ENCODE results near the gene FAM120B.

Gene FAM120B

GRCh38 chr6:170367241-170367640, 60.7 kb downstream of the FAM120B start:
- no peak for DNase-seq (ENCODE audit: low read depth in 1 of 2, low spot score in 1 of 2)
- TF ChIP-seq, protein P1, sequence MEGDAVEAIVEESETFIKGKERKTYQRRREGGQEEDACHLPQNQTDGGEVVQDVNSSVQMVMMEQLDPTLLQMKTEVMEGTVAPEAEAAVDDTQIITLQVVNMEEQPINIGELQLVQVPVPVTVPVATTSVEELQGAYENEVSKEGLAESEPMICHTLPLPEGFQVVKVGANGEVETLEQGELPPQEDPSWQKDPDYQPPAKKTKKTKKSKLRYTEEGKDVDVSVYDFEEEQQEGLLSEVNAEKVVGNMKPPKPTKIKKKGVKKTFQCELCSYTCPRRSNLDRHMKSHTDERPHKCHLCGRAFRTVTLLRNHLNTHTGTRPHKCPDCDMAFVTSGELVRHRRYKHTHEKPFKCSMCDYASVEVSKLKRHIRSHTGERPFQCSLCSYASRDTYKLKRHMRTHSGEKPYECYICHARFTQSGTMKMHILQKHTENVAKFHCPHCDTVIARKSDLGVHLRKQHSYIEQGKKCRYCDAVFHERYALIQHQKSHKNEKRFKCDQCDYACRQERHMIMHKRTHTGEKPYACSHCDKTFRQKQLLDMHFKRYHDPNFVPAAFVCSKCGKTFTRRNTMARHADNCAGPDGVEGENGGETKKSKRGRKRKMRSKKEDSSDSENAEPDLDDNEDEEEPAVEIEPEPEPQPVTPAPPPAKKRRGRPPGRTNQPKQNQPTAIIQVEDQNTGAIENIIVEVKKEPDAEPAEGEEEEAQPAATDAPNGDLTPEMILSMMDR (IDR thresholded peaks at IDR 0.05; ENCODE audit: insufficient read depth, low read length), result no peak
- TF ChIP-seq GABPA (IDR thresholded peaks at IDR 0.05; ENCODE audit: low read depth), result no peak
- no peak for TF ChIP-seq POLR2AphosphoS5 (IDR thresholded peaks at IDR 0.05; ENCODE audit: low read depth)
- TF ChIP-seq SPI1 (IDR thresholded peaks at IDR 0.05; ENCODE audit: borderline replicate concordance, low read depth), result no peak
- TF ChIP-seq, protein P2, sequence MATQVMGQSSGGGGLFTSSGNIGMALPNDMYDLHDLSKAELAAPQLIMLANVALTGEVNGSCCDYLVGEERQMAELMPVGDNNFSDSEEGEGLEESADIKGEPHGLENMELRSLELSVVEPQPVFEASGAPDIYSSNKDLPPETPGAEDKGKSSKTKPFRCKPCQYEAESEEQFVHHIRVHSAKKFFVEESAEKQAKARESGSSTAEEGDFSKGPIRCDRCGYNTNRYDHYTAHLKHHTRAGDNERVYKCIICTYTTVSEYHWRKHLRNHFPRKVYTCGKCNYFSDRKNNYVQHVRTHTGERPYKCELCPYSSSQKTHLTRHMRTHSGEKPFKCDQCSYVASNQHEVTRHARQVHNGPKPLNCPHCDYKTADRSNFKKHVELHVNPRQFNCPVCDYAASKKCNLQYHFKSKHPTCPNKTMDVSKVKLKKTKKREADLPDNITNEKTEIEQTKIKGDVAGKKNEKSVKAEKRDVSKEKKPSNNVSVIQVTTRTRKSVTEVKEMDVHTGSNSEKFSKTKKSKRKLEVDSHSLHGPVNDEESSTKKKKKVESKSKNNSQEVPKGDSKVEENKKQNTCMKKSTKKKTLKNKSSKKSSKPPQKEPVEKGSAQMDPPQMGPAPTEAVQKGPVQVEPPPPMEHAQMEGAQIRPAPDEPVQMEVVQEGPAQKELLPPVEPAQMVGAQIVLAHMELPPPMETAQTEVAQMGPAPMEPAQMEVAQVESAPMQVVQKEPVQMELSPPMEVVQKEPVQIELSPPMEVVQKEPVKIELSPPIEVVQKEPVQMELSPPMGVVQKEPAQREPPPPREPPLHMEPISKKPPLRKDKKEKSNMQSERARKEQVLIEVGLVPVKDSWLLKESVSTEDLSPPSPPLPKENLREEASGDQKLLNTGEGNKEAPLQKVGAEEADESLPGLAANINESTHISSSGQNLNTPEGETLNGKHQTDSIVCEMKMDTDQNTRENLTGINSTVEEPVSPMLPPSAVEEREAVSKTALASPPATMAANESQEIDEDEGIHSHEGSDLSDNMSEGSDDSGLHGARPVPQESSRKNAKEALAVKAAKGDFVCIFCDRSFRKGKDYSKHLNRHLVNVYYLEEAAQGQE (IDR thresholded peaks at IDR 0.05; ENCODE audit: insufficient replicate concordance, low read depth), result no peak
- Histone ChIP-seq H3K27me3 (ENCODE audit: insufficient read depth, poor library complexity, severe bottlenecking) (no peaks in the 10 kb centered on the region), H3K27ac (replicated peaks) (no peak overlapping the region), H3K4me3 (replicated peaks; ENCODE audit: insufficient read depth, low read length) (no peak overlapping the region)

DNA sequence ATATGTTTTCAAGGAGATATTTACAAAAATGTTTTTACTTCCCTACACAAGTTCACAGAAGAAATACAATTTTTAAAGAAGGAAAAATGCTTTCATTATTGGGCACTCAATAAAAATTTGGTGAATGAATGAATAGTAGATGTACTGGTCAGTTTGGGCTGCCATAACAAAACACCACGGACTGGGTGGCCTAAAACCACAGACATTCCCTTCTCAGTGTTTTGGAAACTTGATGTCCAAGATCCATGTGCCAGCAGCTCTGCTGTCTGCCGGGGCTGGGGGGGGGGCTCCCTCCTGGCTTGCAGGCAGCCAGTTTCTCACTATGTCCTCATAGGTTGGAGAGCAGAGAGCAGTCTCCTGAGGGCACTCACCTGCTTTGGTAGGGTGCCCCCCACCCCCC, 62.0 kb downstream of the FAM120B start:
- no peaks in the 10 kb centered on the region for H3K27me3 ChIP-seq (ENCODE audit: insufficient read depth, poor library complexity, severe bottlenecking)
- no peak for DNase-seq (ENCODE audit: low read depth in 1 of 2, low spot score in 1 of 2)
- H3K4me3 ChIP-seq (replicated peaks; ENCODE audit: insufficient read depth, low read length), result no peak overlapping the region
- H3K27ac ChIP-seq (replicated peaks), result no peak overlapping the region
- no peak for TF ChIP-seq SPI1 (IDR thresholded peaks at IDR 0.05; ENCODE audit: borderline replicate concordance, low read depth)
- no peak for TF ChIP-seq POLR2AphosphoS5 (IDR thresholded peaks at IDR 0.05; ENCODE audit: low read depth)
- no peak for TF ChIP-seq GABPA (IDR thresholded peaks at IDR 0.05; ENCODE audit: low read depth)
- TF ChIP-seq, protein P1 (IDR thresholded peaks at IDR 0.05; ENCODE audit: insufficient read depth, low read length), result no peak
- TF ChIP-seq, protein P2 (IDR thresholded peaks at IDR 0.05; ENCODE audit: insufficient replicate concordance, low read depth), result no peak

DNA sequence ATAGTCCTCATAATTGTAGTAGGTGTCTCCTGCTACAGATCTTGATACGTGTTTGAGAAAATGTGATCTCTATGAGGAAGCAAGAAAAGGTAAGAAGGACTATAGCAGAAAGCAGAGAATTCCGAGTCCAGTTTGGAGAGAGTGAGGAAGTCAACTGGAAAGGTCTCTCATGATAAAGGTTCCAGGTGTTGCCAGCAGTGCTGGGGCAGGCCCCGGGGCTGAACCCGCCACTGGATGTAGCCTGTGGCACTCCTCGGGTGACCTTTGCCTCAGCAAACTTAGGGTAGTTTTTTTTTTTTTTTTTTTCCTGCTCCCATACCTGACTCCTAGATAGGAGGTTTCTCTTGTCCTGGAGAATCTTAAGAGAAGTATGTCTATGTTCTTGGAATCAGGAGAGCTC, 62.8 kb downstream of the FAM120B start:
- Histone ChIP-seq H3K27ac (replicated peaks) (no peak overlapping the region), H3K27me3 (ENCODE audit: insufficient read depth, poor library complexity, severe bottlenecking) (no peaks in the 10 kb centered on the region), H3K4me3 (replicated peaks; ENCODE audit: insufficient read depth, low read length) (no peak overlapping the region)
- no peak for TF ChIP-seq SPI1 (IDR thresholded peaks at IDR 0.05; ENCODE audit: borderline replicate concordance, low read depth)
- TF ChIP-seq POLR2AphosphoS5 (IDR thresholded peaks at IDR 0.05; ENCODE audit: low read depth), result no peak
- TF ChIP-seq, protein P2 (IDR thresholded peaks at IDR 0.05; ENCODE audit: insufficient replicate concordance, low read depth), result no peak
- TF ChIP-seq, protein P1 (IDR thresholded peaks at IDR 0.05; ENCODE audit: insufficient read depth, low read length), result no peak
- TF ChIP-seq GABPA (IDR thresholded peaks at IDR 0.05; ENCODE audit: low read depth), result no peak
- no peak for DNase-seq (ENCODE audit: low read depth in 1 of 2, low spot score in 1 of 2)

Data from HL-60 (cell line).